SH-SY5Y (cell line): ENCODE data around the gene CITED1.

Experiments used
- GATA2 ChIP-seq: IDR thresholded peaks from 2 replicates; pipeline ENCODE4 v1.6.1; 2011; ENCODE audit warnings: mild to moderate bottlenecking, low read depth, low read length
- GATA3 ChIP-seq: IDR thresholded peaks from 2 replicates; pipeline ENCODE4 v1.6.1; 2011; ENCODE audit warnings: low read depth, mild to moderate bottlenecking, low read length, moderate library complexity

DNA sequence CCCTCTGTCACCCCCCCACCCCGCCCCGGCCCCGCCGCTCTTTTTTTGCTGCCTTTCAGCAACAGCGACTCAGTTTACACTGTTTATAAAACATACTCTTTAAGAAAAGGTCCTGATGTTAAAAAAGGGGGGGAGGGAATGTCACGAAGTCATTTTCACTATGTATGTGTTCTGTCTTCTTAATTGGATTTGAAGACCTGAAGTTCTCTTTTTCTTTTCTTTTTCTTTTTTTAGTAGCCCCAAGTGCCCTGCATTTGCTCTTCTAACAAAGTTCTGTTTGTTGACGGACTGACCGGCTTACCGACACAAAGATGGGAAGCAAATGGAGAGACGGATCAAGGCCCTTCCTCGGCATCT is 2.5 kb upstream of the CITED1 start:
- TF ChIP-seq GATA3 (no peak), GATA2 (no peak)
